ENCODE data around the gene PHPT1.

GRCh38 chr9:136881691-136882108, 32.5 kb downstream of the PHPT1 start:
- TF ChIP-seq, protein P1, sequence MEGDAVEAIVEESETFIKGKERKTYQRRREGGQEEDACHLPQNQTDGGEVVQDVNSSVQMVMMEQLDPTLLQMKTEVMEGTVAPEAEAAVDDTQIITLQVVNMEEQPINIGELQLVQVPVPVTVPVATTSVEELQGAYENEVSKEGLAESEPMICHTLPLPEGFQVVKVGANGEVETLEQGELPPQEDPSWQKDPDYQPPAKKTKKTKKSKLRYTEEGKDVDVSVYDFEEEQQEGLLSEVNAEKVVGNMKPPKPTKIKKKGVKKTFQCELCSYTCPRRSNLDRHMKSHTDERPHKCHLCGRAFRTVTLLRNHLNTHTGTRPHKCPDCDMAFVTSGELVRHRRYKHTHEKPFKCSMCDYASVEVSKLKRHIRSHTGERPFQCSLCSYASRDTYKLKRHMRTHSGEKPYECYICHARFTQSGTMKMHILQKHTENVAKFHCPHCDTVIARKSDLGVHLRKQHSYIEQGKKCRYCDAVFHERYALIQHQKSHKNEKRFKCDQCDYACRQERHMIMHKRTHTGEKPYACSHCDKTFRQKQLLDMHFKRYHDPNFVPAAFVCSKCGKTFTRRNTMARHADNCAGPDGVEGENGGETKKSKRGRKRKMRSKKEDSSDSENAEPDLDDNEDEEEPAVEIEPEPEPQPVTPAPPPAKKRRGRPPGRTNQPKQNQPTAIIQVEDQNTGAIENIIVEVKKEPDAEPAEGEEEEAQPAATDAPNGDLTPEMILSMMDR (IDR thresholded peaks at IDR 0.05) = no peak
- TF ChIP-seq POLR2AphosphoS5 (IDR thresholded peaks at IDR 0.05) = no peak

Measured in stomach (tissue), 4 donors.